PC-9 (cell line): ENCODE measurements around the gene DGKG. TPM values are rescaled to one million over a fixed set of nuclear protein-coding genes. Genes with fewer than 3 reads are reported as not detected.

ENCODE experiments used
- BruUV-seq: library from RNA; stranded (reverse); fragments of 400-500 nt; replicated peaks from 2 replicates; lab custom pipeline; 2021; lab: Mats Ljungman, UMichigan
- CTCF ChIA-PET: fragments of 300-600 bp; sonication (Branson Sonifier 250); formaldehyde crosslinking; loops from one replicate; lab custom pipeline; 2022; ENCODE audit warnings: antibody characterized with exemption; lab: Charles Lee
- POLR2A ChIA-PET: fragments of 300-600 bp; sonication (Branson Sonifier 250); formaldehyde crosslinking; loops from one replicate; lab custom pipeline; 2022; ENCODE audit warnings: antibody characterized with exemption; ENCODE audit not compliant: unreplicated experiment; lab: Charles Lee
- DNase-seq, 2 experiments: peaks; one replicate each; pipeline versions ENCODE4 v3.0.0 to v3.0.0-alpha.2; 2015 to 2022; ENCODE audit warnings: mixed read lengths in 1 of 2
- H2AFZ ChIP-seq: fragments of 200-600 bp; sonication (generic); 2 replicates; pipeline ENCODE4 v1.8.1; 2017; ENCODE audit warnings: antibody characterized with exemption
- H3F3A ChIP-seq: fragments of 200-600 bp; sonication (generic); 2 replicates; pipeline ENCODE4 v1.8.1; 2017; ENCODE audit warnings: antibody characterized with exemption, mild to moderate bottlenecking, low read depth; ENCODE audit not compliant: insufficient read depth
- H3K27ac ChIP-seq: fragments of 200-600 bp; sonication (generic); 2 replicates; pipeline ENCODE4 v1.6.1; 2016; ENCODE audit warnings: mixed run types
- H3K27me3 ChIP-seq: fragments of 200-600 bp; sonication (generic); 2 replicates; pipeline ENCODE4 v1.6.1; 2016; ENCODE audit warnings: low read depth, mixed run types; ENCODE audit not compliant: insufficient read depth
- H3K36me3 ChIP-seq: fragments of 200-600 bp; sonication (generic); 2 replicates; pipeline ENCODE4 v1.6.1; 2016; ENCODE audit warnings: low read depth, mixed run types
- H3K4me1 ChIP-seq: fragments of 200-600 bp; sonication (generic); replicated peaks from 2 replicates; pipeline ENCODE4 v1.6.1; 2016; ENCODE audit warnings: mixed run types; ENCODE audit not compliant: insufficient read depth
- H3K4me2 ChIP-seq: fragments of 200-600 bp; sonication (generic); 2 replicates; pipeline ENCODE4 v1.6.1; 2017; ENCODE audit warnings: mixed run types
- H3K4me3 ChIP-seq: fragments of 200-600 bp; sonication (generic); 2 replicates; pipeline ENCODE4 v1.6.1; 2016; ENCODE audit warnings: mixed run types
- H3K79me2 ChIP-seq: fragments of 200-600 bp; sonication (generic); 2 replicates; pipeline ENCODE4 v1.6.1; 2017; ENCODE audit warnings: low read depth, mixed run types
- H3K9me2 ChIP-seq: fragments of 200-600 bp; sonication (generic); 2 replicates; pipeline ENCODE4 v1.8.1; 2017; ENCODE audit warnings: mild to moderate bottlenecking; ENCODE audit not compliant: insufficient read depth
- H3K9me3 ChIP-seq: fragments of 200-600 bp; sonication (generic); 2 replicates; pipeline ENCODE4 v1.8.1; 2016; ENCODE audit warnings: low read depth; ENCODE audit not compliant: insufficient read depth
- H4K20me1 ChIP-seq: fragments of 200-600 bp; sonication (generic); 2 replicates; pipeline ENCODE4 v1.8.1; 2017; ENCODE audit not compliant: insufficient read depth
- EZH2 ChIP-seq: fragments of 200-600 bp; sonication (generic); IDR thresholded peaks from 2 replicates; pipeline ENCODE4 v1.8.0; 2017; ENCODE audit warnings: antibody characterized with exemption, low read depth
- intact Hi-C: fragments of 100-400 bp; cut with micrococcal nuclease; formaldehyde crosslinking; loops from one replicate; pipeline ENCODE4 v1.10.0; 2022; ENCODE audit not compliant: unreplicated experiment
- total RNA-seq: library from RNA; stranded (reverse); gene quantifications from 2 replicates; pipeline ENCODE4 v1.2.3, GENCODE V29; 2021
- TF ChIP-seq, protein P1 (sequence below): fragments of 200-600 bp; sonication (generic); conservative IDR thresholded peaks from 2 replicates; pipeline ENCODE4 v1.6.1; 2017; ENCODE audit warnings: mixed run types, antibody characterized with exemption, mild to moderate bottlenecking, moderate library complexity

DGKG gene
- total RNA-seq, 1 experiment from 2014 or later, result 20.0 TPM

DNA sequence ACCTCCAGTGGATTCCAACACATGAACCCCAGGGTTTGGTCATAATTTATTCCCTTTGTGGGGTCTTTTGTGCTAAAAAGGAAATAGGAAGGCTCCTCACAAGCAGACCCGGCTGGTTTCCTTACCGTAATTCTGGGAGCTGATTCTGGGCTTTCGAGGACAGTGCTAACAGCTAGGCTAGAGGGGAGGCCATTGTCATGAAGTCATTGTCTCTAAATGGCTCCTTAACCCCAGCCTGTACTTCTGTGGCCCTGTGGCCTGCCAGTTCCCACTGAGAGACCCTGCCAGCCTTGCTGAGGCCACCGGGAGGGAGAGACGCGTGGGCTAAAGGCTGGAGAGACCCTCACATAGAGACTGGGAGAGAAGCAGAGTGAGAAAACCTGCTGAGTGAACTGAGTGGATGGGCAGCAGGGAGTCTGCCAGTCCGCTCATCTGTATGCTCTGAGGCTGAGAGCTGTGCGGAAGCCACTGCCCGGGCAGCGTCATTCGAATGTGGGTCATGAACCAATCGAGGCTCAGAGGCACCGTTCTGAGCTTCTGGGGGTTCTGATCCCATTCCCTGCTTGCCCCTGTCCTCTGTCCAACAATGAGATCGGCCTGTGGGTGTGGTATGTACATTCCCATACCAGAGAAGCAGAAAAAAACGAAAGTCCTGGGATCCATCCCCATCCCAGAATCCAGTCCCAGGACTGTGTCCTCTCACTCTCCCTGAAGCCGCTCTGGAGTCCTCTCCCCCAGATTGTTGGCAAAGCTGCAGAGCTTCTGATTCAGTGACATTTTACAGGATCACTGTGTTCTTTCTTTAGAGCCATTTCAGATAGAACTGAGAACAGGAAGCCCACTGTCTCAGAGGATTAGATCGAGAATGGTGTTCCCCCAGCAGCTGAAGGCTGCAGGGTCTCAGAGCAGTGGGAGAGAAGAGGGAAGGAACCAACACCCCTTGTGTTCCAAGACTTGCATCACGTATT is 21.3 kb upstream of the DGKG start:
- no peak overlapping the region for H3K27ac ChIP-seq
- H3K4me1 ChIP-seq, result no peaks in the 10 kb centered on the region
- H3K4me2 ChIP-seq, result no peak overlapping the region
- BruUV-seq, result no TSS peak
- no peaks in the 10 kb centered on the region for H3K9me3 ChIP-seq
- no peaks in the 10 kb centered on the region for H3F3A ChIP-seq
- ChIA-PET POLR2A (no interaction called here), CTCF (no interaction called here)
- DNase-seq, result no peak
- intact Hi-C loops, result no loop called here
- no peaks in the 10 kb centered on the region for H3K36me3 ChIP-seq
- H3K4me3 ChIP-seq, result no peak overlapping the region
- no peaks in the 10 kb centered on the region for H4K20me1 ChIP-seq
- no peak overlapping the region for H2AFZ ChIP-seq
- TF ChIP-seq, protein P1, sequence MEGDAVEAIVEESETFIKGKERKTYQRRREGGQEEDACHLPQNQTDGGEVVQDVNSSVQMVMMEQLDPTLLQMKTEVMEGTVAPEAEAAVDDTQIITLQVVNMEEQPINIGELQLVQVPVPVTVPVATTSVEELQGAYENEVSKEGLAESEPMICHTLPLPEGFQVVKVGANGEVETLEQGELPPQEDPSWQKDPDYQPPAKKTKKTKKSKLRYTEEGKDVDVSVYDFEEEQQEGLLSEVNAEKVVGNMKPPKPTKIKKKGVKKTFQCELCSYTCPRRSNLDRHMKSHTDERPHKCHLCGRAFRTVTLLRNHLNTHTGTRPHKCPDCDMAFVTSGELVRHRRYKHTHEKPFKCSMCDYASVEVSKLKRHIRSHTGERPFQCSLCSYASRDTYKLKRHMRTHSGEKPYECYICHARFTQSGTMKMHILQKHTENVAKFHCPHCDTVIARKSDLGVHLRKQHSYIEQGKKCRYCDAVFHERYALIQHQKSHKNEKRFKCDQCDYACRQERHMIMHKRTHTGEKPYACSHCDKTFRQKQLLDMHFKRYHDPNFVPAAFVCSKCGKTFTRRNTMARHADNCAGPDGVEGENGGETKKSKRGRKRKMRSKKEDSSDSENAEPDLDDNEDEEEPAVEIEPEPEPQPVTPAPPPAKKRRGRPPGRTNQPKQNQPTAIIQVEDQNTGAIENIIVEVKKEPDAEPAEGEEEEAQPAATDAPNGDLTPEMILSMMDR, result no peak
- no peak for TF ChIP-seq EZH2
- H3K9me2 ChIP-seq, result no peaks in the 10 kb centered on the region
- H3K27me3 ChIP-seq, result peaks cover 85% of the 10 kb centered on the region
- no peaks in the 10 kb centered on the region for H3K79me2 ChIP-seq

DNA sequence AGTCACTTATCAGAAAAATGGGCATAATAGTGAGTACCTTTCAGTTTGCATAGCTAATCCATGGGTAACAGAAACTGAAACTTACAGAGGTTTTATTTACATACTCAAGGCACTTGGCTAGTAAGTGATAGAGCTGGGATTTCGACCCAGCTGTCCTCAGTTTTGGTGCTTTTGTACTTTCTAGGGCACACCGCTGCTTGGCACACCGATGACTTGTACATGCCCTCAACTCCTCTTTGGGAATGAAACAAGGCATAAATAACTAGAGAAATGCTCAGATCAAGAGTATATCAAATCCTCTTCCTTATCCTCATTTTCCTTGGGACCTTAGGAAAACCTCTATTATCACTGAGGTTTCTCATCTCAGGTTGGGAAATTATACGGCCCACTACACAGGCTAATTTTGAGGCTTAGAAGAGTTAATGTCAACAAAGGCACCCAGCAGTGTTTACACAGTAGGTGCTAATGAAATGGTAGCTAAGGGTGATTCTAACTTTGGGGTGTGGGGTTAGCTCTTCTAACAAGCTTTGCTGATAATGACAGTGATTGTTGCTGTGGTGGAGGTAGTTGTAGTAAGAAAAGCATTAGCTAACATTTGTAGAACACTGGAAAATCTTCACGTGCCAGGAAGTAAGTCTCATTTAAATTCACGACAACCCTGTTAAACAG is 20.3 kb upstream of the DGKG start:
- intact Hi-C loops, result no loop called here

More for the DNA sequence above, 20.3 kb upstream of the DGKG start:
- Histone ChIP-seq H3K27ac (no peak overlapping the region), H3K4me2 (no peak overlapping the region), H3K9me3 (no peaks in the 10 kb centered on the region), H3K36me3 (no peaks in the 10 kb centered on the region), H4K20me1 (no peaks in the 10 kb centered on the region), H3F3A (no peaks in the 10 kb centered on the region), H2AFZ (no peak overlapping the region), H3K27me3 (peaks cover 86% of the 10 kb centered on the region), H3K79me2 (no peaks in the 10 kb centered on the region), H3K9me2 (no peaks in the 10 kb centered on the region), H3K4me1 (no peaks in the 10 kb centered on the region), H3K4me3 (no peak overlapping the region)
- no peak for TF ChIP-seq EZH2
- TF ChIP-seq, protein P1, result no peak
- ChIA-PET POLR2A (no interaction called here), CTCF (no interaction called here)
- DNase-seq, result no peak
- BruUV-seq, result no TSS peak
